IPS-18c (cell line): Measurements from ENCODE around the gene CPNE4.
"Not testable (repeated sequence)": the region's sequence is repeated elsewhere in the genome, so short reads cannot be mapped to it uniquely, and the experiment has no call there.

Source experiments
- H3K4me3 ChIP-seq: 2 replicates; pipeline ENCODE4 v1.7.0; 2013; ENCODE audit warnings: low read depth, mild to moderate bottlenecking, low read length, moderate library complexity; ENCODE audit not compliant: insufficient read depth
- H3K9me3 ChIP-seq: one replicate; pipeline ENCODE4 v1.6.1; 2013; ENCODE audit warnings: mild to moderate bottlenecking, low read length, moderate library complexity; ENCODE audit not compliant: control insufficient read depth, insufficient read depth

Gene CPNE4

DNA sequence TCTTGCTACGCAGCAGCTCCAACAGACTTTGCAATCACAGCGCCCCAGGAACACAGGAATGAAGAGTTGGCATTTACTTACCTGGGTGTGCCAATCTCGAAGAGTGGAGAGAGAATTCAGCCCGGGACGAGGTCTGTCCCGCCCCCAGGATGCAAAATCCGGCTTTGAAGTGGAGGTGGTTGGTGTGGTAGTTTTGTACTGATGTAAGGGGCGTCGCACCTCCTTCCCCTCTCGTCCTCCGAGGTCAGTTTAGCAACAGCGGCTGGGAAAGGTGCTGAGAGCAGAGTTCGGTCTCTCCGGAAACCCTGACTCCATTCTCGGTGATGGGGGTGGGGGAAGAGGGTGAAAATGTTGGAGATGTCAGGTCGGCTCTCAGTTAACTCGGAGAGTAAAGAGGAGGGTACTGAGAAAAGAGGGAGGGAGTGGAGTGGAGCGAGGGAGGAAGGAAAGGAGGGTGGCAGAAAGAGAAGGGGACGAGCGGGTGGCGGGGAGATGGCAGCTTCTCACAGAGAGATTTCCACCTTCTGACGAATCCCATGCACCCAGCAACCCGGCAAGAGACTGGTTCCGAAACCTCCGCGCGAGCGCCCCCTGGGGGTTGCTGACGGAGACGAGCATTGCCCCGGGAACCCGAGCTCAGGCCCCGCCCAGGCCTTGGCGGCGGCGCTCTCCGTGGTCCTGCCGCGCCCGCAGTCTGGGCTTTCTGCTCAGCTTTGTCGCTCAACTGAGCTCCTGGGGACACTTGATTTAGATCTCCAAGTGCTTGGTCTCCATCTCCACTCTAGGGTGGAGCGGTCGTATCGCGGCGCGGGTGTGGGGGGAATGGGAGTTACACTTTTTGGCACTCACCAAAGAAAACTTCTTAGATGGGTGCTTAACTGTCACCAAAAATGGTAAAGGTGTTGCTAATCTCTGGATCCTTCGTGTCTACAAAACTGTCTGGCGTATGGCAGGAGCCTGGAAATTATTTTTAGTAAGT lies at the start of gene CPNE4:
Gene CPNE4, minus strand, starts transcription at position 529 of the 979 bp plus-strand sequence.
- H3K4me3 ChIP-seq, result peak within 1 kb of the TSS; percentile 54
- H3K9me3 ChIP-seq, result no peaks in the 10 kb centered on the region

DNA sequence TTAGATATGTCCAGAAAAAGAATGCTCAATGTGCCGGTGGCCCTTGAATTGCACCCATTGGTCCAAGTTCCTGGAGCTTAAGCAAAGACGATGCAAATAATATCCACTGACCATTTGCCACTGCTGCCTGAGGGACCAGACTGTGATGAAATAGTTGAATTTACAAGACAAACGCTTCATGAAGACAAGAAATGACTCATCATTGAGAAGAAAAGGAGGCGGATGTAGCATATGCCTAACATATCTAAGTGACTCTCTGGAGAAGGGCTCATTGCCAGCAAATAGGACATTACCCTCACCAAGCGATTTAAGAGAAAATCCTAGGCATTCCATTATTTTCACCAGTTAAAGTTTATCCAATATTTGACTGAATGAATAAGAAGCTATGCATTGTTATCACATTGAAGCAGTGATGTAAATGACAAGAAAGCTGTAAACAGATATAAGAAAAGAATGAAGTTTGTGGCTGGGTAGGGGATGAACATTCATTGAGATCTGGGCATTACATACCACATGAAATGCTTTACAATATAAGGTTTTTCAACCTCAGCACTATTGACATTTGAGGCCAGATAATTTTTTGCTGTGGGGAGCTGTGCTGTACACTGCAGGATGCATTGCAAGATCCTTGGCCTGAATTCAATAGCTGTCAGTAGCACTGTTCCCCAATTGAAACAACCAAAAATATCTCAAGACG lies 48.9 kb upstream of the CPNE4 start:
- Histone ChIP-seq H3K9me3 (no peaks in the 10 kb centered on the region), H3K4me3 (no peak overlapping the region)

DNA sequence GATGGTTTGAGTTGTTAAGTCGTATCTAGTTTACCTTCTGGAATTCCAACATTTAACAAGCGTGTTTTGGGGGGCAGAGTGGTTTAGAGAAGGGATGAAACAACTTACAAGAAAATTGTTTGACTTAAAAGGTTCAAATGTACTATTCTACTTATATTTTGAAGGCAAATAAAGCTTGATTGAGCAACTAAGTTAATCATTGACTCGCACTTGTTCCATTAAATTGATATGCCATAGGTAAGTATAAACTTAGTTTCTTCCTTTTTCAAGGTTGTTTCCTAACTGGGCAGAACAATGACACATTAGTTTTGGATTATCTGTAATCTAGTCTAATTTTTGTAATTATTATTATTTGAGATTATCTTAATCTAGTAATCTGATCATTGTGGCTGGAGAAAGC lies 48.3 kb upstream of the CPNE4 start:
- H3K4me3 ChIP-seq, result no peak overlapping the region
- H3K9me3 ChIP-seq, result no peaks in the 10 kb centered on the region

DNA sequence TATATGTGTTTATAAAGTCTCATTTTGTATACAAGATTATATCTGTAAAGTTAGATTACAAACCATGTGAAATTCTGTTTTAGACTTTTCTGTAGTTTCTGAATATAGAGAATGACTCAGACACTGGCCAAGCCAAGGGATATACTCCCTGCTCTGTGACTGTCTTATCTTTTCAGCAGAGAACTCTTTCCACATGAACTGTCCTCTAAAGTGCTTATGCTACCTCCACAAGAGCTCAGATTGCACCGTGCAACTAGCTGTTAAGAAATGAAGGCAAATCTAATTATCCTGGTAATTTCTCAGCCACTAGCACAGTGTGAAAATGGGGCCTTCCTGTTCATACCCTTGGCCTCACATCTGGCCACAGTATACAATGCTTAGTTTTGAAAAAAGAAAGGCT lies 44.3 kb upstream of the CPNE4 start:
- no peaks in the 10 kb centered on the region for H3K9me3 ChIP-seq
- no peak overlapping the region for H3K4me3 ChIP-seq

DNA sequence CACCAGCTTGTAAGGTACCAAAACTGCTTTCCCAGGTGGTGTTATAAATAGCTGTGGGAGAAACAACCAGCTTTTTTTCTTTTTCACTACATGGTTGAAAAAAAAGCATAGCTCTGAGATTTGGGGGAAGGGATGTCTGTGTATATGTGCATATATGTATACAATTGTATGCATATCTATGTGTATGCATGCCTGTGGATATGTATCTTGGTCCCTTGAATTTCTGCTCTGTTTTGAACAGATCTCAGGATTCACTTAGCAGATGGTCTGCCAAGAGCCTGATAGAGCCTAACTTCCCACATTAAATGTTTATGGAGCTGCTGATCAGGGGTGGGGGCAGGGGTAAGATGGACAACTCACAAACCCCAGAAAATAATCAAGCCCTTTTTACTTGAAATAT lies 39.0 kb upstream of the CPNE4 start:
- Histone ChIP-seq H3K9me3 (no peaks in the 10 kb centered on the region), H3K4me3 (no peak overlapping the region)

DNA sequence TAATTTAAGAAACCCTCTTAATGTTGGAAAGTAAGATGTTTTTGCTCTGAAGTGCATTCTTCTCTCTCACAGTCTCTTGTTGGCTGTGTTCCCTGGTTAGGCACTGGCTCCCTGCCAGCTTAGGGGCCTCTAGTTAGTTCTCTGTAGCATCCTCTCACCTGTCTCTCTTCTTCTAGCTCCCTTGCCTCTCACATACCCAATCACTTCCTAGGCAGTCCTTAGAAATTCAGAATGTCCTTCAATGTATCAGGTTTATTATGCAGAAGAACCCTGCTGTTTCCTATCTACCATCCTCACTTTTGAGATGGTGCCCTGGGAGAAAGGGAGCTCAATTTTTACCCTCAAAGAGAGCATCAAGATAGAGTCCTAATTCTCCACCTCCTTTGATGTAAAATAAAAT lies 36.2 kb upstream of the CPNE4 start:
- Histone ChIP-seq H3K4me3 (no peak overlapping the region), H3K9me3 (no peaks in the 10 kb centered on the region)

DNA sequence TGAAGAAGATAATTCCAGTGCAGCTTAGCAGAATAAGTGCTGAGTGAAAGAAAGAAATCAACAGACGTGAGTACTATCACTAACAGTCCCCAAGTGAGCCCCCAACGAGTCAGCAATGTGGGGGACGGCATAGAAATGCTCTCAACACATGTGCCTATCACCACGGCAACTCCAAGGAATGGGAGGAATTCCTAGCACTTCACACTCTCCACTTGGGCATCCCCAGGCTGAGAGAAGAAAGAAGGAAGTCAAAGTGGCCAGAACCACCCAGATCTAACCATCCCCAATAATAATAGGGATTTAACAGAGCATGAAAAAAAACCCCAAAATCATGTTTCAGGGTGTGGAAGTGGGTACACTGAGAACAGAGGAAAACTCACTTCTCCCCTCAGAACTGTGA lies 29.3 kb upstream of the CPNE4 start:
- H3K4me3 ChIP-seq, result no peak overlapping the region
- H3K9me3 ChIP-seq, result no peaks in the 10 kb centered on the region

DNA sequence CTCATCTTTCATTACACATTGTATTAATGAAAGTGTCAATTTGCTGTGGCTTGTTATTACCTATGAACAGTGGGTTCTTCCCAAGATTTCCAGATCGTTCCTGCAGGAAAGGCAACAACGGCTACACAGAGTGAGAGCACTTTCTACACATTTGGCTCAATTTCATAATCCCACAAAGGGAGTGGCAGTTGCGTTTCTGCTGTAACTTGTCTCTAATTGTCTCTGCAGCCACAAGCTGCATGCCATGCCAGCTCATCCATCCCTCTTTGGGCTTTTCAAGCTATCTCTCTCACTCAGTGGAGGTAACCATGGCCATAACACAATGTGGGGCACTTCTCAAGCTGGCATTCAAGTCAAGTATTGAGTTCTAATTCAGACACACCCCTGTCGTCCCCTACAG lies 27.7 kb upstream of the CPNE4 start:
- Histone ChIP-seq H3K4me3 (no peak overlapping the region), H3K9me3 (no peaks in the 10 kb centered on the region)

DNA sequence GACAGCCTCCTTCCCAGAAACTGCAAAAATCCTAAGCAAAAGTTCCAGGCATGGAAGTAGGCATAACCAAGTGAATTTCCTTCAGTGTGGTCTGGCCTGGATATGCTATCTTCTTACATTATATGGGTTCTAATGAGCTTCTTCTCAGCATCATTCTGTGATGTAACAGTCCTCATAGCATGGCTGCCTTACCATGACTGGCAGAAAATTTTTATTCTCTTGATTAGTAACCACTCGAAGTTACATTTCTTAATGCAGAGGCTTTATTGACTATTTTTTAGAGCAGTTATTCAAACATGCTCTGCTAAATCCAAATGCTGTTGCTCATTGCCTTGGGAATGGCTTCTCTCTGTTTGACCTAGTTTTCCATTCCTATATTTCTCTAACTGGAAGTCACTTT lies 21.1 kb upstream of the CPNE4 start:
- no peak overlapping the region for H3K4me3 ChIP-seq
- no peaks in the 10 kb centered on the region for H3K9me3 ChIP-seq

DNA sequence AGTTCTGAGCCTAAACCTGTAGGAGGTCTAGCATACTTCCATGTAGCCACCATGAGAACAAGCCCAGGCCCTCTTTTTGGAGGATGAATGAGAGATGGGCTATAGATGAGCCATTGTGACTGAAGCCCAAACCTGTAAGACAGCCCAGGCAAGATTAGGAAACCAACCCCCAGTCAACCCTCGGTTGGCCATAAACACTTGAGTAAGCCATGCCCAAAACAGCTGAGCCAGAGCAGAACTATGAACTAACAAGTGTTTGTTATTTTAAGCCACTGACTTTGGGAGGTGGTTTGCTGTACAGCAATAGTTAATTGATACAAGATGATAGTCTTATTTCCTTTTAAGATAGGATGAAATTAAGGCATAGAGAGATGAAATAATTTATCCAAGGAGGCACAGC lies 12.4 kb upstream of the CPNE4 start:
- H3K9me3 ChIP-seq, result no peaks in the 10 kb centered on the region
- H3K4me3 ChIP-seq, result no peak overlapping the region

DNA sequence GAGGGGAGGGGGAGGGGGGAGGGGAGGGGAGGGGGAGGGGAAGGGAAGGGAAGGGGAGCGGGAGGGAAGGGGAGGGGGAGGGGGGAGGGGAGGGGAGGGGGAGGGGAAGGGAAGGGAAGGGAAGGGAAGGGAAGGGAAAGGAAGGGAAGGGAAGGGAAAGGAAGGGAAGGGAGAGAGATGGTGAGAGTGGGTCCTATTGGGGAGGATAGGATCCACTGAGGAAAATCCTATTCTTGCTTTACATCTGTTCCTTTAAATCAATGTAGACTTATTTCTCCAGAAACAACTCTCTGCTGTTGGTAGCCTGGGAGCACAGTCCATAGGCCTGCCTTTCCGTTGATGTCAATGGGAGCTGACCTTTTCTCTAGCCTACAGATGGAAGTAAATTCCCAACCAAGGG lies 10.1 kb upstream of the CPNE4 start:
- not testable (repeated sequence) for H3K4me3 ChIP-seq, H3K9me3 ChIP-seq

DNA sequence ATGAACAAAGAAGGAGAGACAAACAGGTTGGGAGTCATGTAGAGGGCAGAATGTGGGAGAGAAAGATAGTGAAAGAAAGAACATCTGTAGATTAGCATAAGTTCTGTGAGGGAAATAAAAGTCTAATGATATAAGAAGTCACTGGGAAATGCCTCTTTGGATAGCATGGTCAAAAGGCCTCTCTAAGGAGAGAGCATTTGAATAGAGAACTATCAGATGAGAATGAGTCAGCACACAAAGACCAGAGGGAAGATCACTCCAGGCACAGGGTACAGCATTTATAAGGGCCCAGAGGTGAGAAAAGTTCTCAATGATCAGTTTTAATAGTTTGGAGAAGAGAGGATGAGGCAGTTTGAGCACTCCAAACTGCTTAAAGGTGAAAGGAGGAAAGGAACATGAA lies 7.9 kb upstream of the CPNE4 start:
- no peak overlapping the region for H3K4me3 ChIP-seq
- H3K9me3 ChIP-seq, result no peaks in the 10 kb centered on the region

DNA sequence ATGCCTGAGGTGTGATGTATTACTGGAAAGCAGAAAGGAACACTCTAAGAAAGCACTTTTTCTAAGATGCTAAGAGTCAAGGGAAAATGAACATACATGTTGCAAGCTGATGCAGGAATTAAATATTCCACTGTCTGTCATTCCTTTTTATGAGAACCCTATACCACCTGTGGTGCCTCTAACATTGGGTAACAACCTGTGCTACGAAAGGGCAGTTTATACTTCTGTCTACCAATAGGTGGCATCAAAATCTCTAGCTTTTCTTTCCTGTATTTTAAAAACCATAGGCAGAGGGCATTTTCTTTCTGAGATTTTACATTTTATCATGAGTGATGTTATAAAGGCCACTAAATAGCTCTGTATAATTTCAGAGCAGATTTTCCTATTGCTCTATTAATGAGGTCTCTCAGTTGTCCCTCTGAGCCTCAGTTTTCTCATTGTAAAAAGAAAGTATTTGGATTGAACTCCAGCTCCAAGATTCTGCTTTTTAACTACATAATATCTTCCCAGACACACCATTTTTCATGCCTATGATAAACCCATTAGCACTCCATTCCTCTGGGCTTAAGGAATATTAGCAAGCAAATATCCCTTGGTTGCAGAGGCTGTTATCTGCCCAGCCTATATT lies 3.5 kb upstream of the CPNE4 start:
- Histone ChIP-seq H3K9me3 (no peaks in the 10 kb centered on the region), H3K4me3 (no peak overlapping the region)

DNA sequence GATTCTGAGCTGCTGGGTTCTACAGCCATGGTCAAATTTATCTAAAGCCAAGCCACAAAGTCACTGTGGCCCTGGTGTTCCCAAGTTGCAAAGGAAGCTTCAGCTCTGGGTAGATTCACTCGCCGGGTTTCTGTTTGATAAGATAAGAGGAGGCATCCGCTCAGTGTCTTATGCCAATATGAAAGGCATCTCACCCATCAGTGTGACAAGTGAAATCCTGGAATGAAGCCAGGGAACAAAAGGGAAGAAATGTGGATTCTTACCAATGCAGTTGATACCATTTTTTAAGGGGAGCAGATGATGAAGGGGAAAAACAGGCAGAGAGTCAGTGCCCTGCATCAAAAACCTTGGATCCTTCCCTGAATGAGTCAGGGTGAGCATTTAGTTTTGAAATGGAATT lies 2.8 kb upstream of the CPNE4 start:
- Histone ChIP-seq H3K9me3 (no peaks in the 10 kb centered on the region), H3K4me3 (no peak overlapping the region)

DNA sequence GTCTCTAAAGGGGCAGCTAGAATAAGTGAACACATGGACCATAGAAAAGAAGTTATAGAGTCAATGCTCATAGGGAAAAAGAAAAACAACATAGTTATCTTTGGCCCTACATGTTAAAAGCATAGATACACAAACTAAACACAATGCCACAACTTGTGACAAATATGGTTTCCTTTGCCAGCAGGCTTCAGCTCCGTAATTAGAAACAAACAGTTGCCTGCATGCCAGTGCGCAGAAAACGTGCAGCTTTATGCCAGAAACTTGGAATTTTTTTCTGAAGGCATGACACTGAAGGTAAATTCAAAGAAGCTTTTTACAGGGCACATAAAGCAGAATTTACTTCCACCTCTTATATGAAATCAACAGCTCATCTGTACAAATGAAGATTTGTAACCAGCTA lies 2.2 kb upstream of the CPNE4 start:
- H3K9me3 ChIP-seq, result no peaks in the 10 kb centered on the region
- no peak overlapping the region for H3K4me3 ChIP-seq

DNA sequence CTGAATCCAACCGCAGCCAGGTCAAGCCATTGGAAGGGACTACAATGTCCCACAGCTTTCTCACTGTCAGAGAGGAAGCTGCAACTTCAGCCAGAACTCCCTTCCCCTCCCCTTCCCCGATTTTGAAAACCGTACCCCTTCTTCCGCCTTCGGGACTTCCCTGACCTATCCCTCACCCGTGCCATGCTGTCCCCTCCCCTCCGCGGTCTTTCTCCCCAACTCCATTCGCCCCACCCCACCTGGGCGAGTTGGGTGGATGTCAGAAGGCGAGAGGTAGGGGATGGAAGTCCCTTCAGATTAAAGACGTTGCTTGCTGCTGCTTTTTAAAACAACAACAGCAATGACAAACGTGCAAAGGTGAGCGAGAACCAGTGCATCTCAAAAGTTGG lies 723 bp downstream of the CPNE4 start:
- Histone ChIP-seq H3K4me3 (peak overlapping the region; percentile 54), H3K9me3 (no peaks in the 10 kb centered on the region)

DNA sequence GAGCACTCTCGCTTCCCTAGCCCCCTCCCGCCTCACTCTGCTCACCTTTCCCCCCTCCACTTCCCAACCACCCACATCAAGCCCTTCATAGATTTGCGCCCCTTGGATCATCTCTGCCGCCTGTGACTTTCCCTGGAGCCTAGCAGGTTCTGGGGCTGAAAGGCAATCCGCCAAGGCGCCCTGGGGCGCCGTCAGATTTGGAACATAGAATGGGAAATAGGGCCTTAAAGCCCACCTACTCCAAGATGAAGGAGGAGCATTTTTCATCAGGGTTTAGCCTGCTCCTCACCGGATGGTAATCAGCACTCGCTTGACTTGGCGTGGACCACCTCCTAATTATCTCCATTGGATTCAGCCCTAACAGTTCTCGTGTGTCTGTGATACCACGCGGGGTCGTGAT lies 1.3 kb downstream of the CPNE4 start:
- peak overlapping the region; percentile 54 for H3K4me3 ChIP-seq

DNA sequence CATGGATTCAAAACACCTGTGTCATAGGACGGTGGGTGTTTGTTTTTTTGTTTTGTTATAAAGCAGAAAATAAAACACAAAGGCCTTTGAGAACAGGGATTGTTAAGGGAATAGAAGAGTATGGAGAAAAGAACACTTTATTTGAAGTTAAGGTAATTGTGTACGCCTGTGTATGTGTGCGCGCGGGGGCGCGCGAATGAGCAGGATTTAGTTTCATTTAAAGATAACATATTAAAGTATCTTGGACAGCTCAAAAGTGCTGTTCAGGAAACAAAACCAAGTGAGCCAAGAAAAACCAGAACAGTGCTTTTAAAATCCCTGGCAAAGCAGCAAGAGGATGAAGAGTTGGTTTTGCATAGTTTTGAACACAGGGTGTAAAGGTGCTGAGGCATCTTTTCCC lies 1.9 kb downstream of the CPNE4 start:
- H3K9me3 ChIP-seq, result no peaks in the 10 kb centered on the region
- 0 out of 2 replicates have a peak overlapping the region, but pooled peaks have one; percentile 54 for H3K4me3 ChIP-seq

More for the DNA sequence above, 1.3 kb downstream of the CPNE4 start:
- H3K9me3 ChIP-seq, result no peaks in the 10 kb centered on the region
